Skeletal muscle tissue (tissue), 4 donors: Measurements from ENCODE around the gene C1orf185. TPM values are rescaled to one million over a fixed set of nuclear protein-coding genes. Genes with fewer than 3 reads are reported as not detected.
"Not testable (repeated sequence)": the region's sequence is repeated elsewhere in the genome, so short reads cannot be mapped to it uniquely, and the experiment has no call there.

Experiments
- H3K27ac ChIP-seq: one replicate; pipeline ENCODE4 v1.7.0; 2013; ENCODE audit warnings: mild to moderate bottlenecking, low read depth, low read length, inconsistent platforms
- H3K27me3 ChIP-seq, 3 donors: one replicate each; pipeline ENCODE4 v1.7.0; 2013; ENCODE audit warnings: low read length in 3 of 3; ENCODE audit not compliant: control insufficient read depth in 3 of 3, insufficient read depth in 3 of 3
- H3K36me3 ChIP-seq, 3 donors: one replicate each; pipeline ENCODE4 v1.7.0; 2013; ENCODE audit warnings: low read length in 3 of 3; ENCODE audit not compliant: control insufficient read depth in 3 of 3, insufficient read depth in 3 of 3
- H3K4me1 ChIP-seq, 3 donors: one replicate each; pipeline ENCODE4 v1.7.0; 2013; ENCODE audit warnings: low read length in 3 of 3, mild to moderate bottlenecking in 3 of 3; ENCODE audit not compliant: control insufficient read depth in 3 of 3, insufficient read depth in 3 of 3
- H3K4me3 ChIP-seq, 3 donors: one replicate each; pipeline ENCODE4 v1.7.0; 2013; ENCODE audit warnings: low read length in 3 of 3
- H3K9ac ChIP-seq, 3 donors: one replicate each; pipeline ENCODE4 v1.7.0; 2013; ENCODE audit warnings: low read length in 3 of 3, mild to moderate bottlenecking in 3 of 3, moderate library complexity in 2 of 3, low read depth in 1 of 3
- H3K9me3 ChIP-seq, 3 donors: one replicate each; pipeline ENCODE4 v1.7.0; 2013; ENCODE audit warnings: low read length in 3 of 3; ENCODE audit not compliant: control insufficient read depth in 3 of 3
- total RNA-seq: library from RNA; depleted of rRNA; stranded (reverse); fragments of >200 nt; gene quantifications from one replicate; pipeline ENCODE4 v1.2.3, GENCODE V29; 2014
- donor health status: Osteomylitis.

C1orf185 gene
- total RNA-seq, 1 donor from 2014 or later: not detected

GRCh38 chr1:51168266-51168845 is 66.3 kb downstream of the C1orf185 start:
- Histone ChIP-seq H3K9ac (no peak overlapping the region), H3K4me3 (no peak overlapping the region), H3K27ac (no peak overlapping the region), H3K4me1 (no peaks in the 10 kb centered on the region), H3K9me3 (no peaks in the 10 kb centered on the region), H3K27me3 (no peaks in the 10 kb centered on the region), H3K36me3 (no peaks in the 10 kb centered on the region)

GRCh38 chr1:51168936-51169335 is 66.9 kb downstream of the C1orf185 start:
- Histone ChIP-seq H3K4me1 (no peaks in the 10 kb centered on the region), H3K36me3 (no peaks in the 10 kb centered on the region), H3K9me3 (no peaks in the 10 kb centered on the region), H3K4me3 (no peak overlapping the region), H3K9ac (no peak overlapping the region), H3K27me3 (no peaks in the 10 kb centered on the region), H3K27ac (no peak overlapping the region)

- H3K9ac ChIP-seq: no peak overlapping the region
- H3K27ac ChIP-seq: no peak overlapping the region
These were observed 68.3 kb downstream of the C1orf185 start for GRCh38 chr1:51170342-51170741.

GRCh38 chr1:51172811-51173210 is 70.8 kb downstream of the C1orf185 start:
- no peak overlapping the region for H3K27ac ChIP-seq
- no peaks in the 10 kb centered on the region for H3K4me1 ChIP-seq
- H3K27me3 ChIP-seq: peaks cover 0 to 3% (median 0%) of the 10 kb centered on the region in 3 donors
- H3K36me3 ChIP-seq: no peaks in the 10 kb centered on the region
- no peak overlapping the region for H3K9ac ChIP-seq
- H3K4me3 ChIP-seq: no peak overlapping the region
- H3K9me3 ChIP-seq: no peaks in the 10 kb centered on the region

More at GRCh38 chr1:51170342-51170741, 68.3 kb downstream of the C1orf185 start:
- peaks cover 0 to 3% (median 0%) of the 10 kb centered on the region in 3 donors for H3K27me3 ChIP-seq
- H3K36me3 ChIP-seq: no peaks in the 10 kb centered on the region
- H3K9me3 ChIP-seq: no peaks in the 10 kb centered on the region
- H3K4me1 ChIP-seq: no peaks in the 10 kb centered on the region
- no peak overlapping the region for H3K4me3 ChIP-seq

GRCh38 chr1:51175278-51175677 is 73.2 kb downstream of the C1orf185 start:
- Histone ChIP-seq H3K9me3 (no peaks in the 10 kb centered on the region), H3K36me3 (no peaks in the 10 kb centered on the region), H3K27ac (no peak overlapping the region), H3K4me3 (no peak overlapping the region), H3K4me1 (no peaks in the 10 kb centered on the region), H3K27me3 (peaks cover 0 to 3% (median 0%) of the 10 kb centered on the region in 3 donors), H3K9ac (no peak overlapping the region)

GRCh38 chr1:51177988-51178387 is 76.0 kb downstream of the C1orf185 start:
- H3K36me3 ChIP-seq, H3K4me1 ChIP-seq, H3K27me3 ChIP-seq, H3K9ac ChIP-seq, H3K9me3 ChIP-seq, H3K4me3 ChIP-seq, H3K27ac ChIP-seq: not testable (repeated sequence)

- Histone ChIP-seq H3K4me3 (no peak overlapping the region), H3K9ac (no peak overlapping the region), H3K36me3 (no peaks in the 10 kb centered on the region), H3K4me1 (no peaks in the 10 kb centered on the region), H3K27ac (no peak overlapping the region), H3K9me3 (no peaks in the 10 kb centered on the region), H3K27me3 (no peaks in the 10 kb centered on the region)
These were observed 86.2 kb downstream of the C1orf185 start for GRCh38 chr1:51188230-51188629.

- no peaks in the 10 kb centered on the region for H3K36me3 ChIP-seq
- no peak overlapping the region for H3K27ac ChIP-seq
- H3K9me3 ChIP-seq: no peaks in the 10 kb centered on the region
- H3K4me1 ChIP-seq: no peaks in the 10 kb centered on the region
- no peaks in the 10 kb centered on the region for H3K27me3 ChIP-seq
- H3K9ac ChIP-seq: no peak overlapping the region
- no peak overlapping the region for H3K4me3 ChIP-seq
These were observed 87.5 kb downstream of the C1orf185 start for GRCh38 chr1:51189421-51190073.

GRCh38 chr1:51190961-51191360 is 88.9 kb downstream of the C1orf185 start:
- Histone ChIP-seq H3K9me3 (no peaks in the 10 kb centered on the region), H3K27me3 (no peaks in the 10 kb centered on the region), H3K27ac (no peak overlapping the region), H3K4me1 (no peaks in the 10 kb centered on the region), H3K9ac (no peak overlapping the region), H3K36me3 (no peaks in the 10 kb centered on the region), H3K4me3 (no peak overlapping the region)

- Histone ChIP-seq H3K9me3 (no peaks in the 10 kb centered on the region), H3K4me1 (no peaks in the 10 kb centered on the region), H3K27ac (no peak overlapping the region), H3K4me3 (no peak overlapping the region), H3K36me3 (no peaks in the 10 kb centered on the region), H3K27me3 (no peaks in the 10 kb centered on the region), H3K9ac (no peak overlapping the region)
These were observed 90.3 kb downstream of the C1orf185 start for GRCh38 chr1:51192213-51192843.
